NCI-H2029 treated with DMSO at 0.1 percent for 48 hours (cell line): Measurements from ENCODE around the gene IRF4.
"Not testable (repeated sequence)": the region's sequence is repeated elsewhere in the genome, so short reads cannot be mapped to it uniquely, and the experiment has no call there.

Experiments used
- DNase-seq: peaks from one replicate; lab custom pipeline; 2025; lab: John Stamatoyannopoulos, UW

IRF4 gene

GRCh38 chr6:366389-367297 is 24.9 kb upstream of the IRF4 start:
- no peak for DNase-seq

GRCh38 chr6:367298-367794 is 24.2 kb upstream of the IRF4 start:
- DNase-seq = no peak

GRCh38 chr6:367891-368630 is 23.5 kb upstream of the IRF4 start:
- no peak for DNase-seq

- no peak for DNase-seq
These were observed 21.8 kb upstream of the IRF4 start for GRCh38 chr6:369559-370431.

GRCh38 chr6:370555-370954 is 21.0 kb upstream of the IRF4 start:
- DNase-seq = no peak

- not testable (repeated sequence) for DNase-seq
These were observed 19.7 kb upstream of the IRF4 start for GRCh38 chr6:371851-372250.

- no peak for DNase-seq
These were observed 19.1 kb upstream of the IRF4 start for GRCh38 chr6:372336-372911.

GRCh38 chr6:373031-373430 is 18.5 kb upstream of the IRF4 start:
- DNase-seq = no peak

- no peak for DNase-seq
These were observed 17.5 kb upstream of the IRF4 start for GRCh38 chr6:373773-374724.

- DNase-seq = no peak
These were observed 16.6 kb upstream of the IRF4 start for GRCh38 chr6:374956-375355.

- no peak for DNase-seq
These were observed 14.5 kb upstream of the IRF4 start for GRCh38 chr6:376827-377640.

GRCh38 chr6:377641-378020 is 13.9 kb upstream of the IRF4 start:
- not testable (repeated sequence) for DNase-seq

GRCh38 chr6:378090-378957 is 13.2 kb upstream of the IRF4 start:
- DNase-seq = no peak

GRCh38 chr6:378958-379409 is 12.6 kb upstream of the IRF4 start:
- no peak for DNase-seq

- no peak for DNase-seq
These were observed 12.0 kb upstream of the IRF4 start for GRCh38 chr6:379410-380181.

GRCh38 chr6:380234-381218 is 11.0 kb upstream of the IRF4 start:
- no peak for DNase-seq
